Caco-2 (cell line): ENCODE measurements around the gene OSR1. TPM values are rescaled to one million over a fixed set of nuclear protein-coding genes. Genes with fewer than 3 reads are reported as not detected.
A peak's percentile ranks its signal among the peaks of the same experiment; 100 is the strongest.

Source experiments
- BruUV-seq: library from RNA; stranded (reverse); fragments of 400-500 nt; replicated peaks from 2 replicates; lab custom pipeline; 2021; lab: Mats Ljungman, UMichigan
- CTCF ChIA-PET: fragments of 300-600 bp; sonication (Branson Sonifier 250); formaldehyde crosslinking; loops from one replicate; lab custom pipeline; 2022; ENCODE audit warnings: antibody characterized with exemption; lab: Charles Lee
- POLR2A ChIA-PET: fragments of 300-600 bp; sonication (Branson Sonifier 250); formaldehyde crosslinking; loops from one replicate; lab custom pipeline; 2022; ENCODE audit warnings: antibody characterized with exemption; lab: Charles Lee
- DNase-seq, 2 experiments: peaks; one replicate each; pipeline versions ENCODE4 v3.0.0 to v3.0.0-alpha.2; 2020 to 2022
- H3K27me3 ChIP-seq: replicated peaks from 2 replicates; pipeline ENCODE4 v1.6.0; 2011; ENCODE audit warnings: low read length; ENCODE audit not compliant: control insufficient read depth, insufficient read depth
- H3K36me3 ChIP-seq: 2 replicates; pipeline ENCODE4 v1.5.1; 2011; ENCODE audit warnings: low read length; ENCODE audit not compliant: control insufficient read depth, insufficient read depth
- H3K4me1 ChIP-seq: fragments of 250-450 bp; sonication (Bioruptor Pico); 2 replicates; pipeline ENCODE4 v1.5.1; 2020; ENCODE audit warnings: mild to moderate bottlenecking
- H3K4me3 ChIP-seq: 2 replicates; pipeline ENCODE4 v1.5.1; 2011; ENCODE audit warnings: low read depth, mild to moderate bottlenecking, control low read depth, low read length
- H3K9me3 ChIP-seq: fragments of 250-450 bp; sonication (Bioruptor Pico); 2 replicates; pipeline ENCODE4 v1.5.1; 2020; ENCODE audit warnings: mild to moderate bottlenecking, moderate library complexity
- H3K27ac Mint-ChIP-seq: one replicate; pipeline ENCODE4 v1.8.0; 2022; ENCODE audit warnings: mixed read lengths; ENCODE audit not compliant: unreplicated experiment
- H3K27me3 Mint-ChIP-seq: one replicate; pipeline ENCODE4 v1.8.0; 2022; ENCODE audit warnings: mixed read lengths; ENCODE audit not compliant: insufficient read depth, unreplicated experiment
- H3K36me3 Mint-ChIP-seq: one replicate; pipeline ENCODE4 v1.8.0; 2022; ENCODE audit warnings: mild to moderate bottlenecking, mixed read lengths; ENCODE audit not compliant: insufficient read depth, unreplicated experiment
- H3K4me1 Mint-ChIP-seq: one replicate; pipeline ENCODE4 v1.8.0; 2022; ENCODE audit warnings: low read depth, mixed read lengths; ENCODE audit not compliant: unreplicated experiment
- H3K4me3 Mint-ChIP-seq: one replicate; pipeline ENCODE4 v1.8.0; 2022; ENCODE audit warnings: mild to moderate bottlenecking, moderate library complexity, mixed read lengths; ENCODE audit not compliant: unreplicated experiment
- H3K9me3 Mint-ChIP-seq: one replicate; pipeline ENCODE4 v1.8.0; 2022; ENCODE audit warnings: mixed read lengths; ENCODE audit not compliant: unreplicated experiment
- intact Hi-C: fragments of 100-400 bp; cut with micrococcal nuclease; formaldehyde crosslinking; loops from one replicate; pipeline ENCODE4 v1.10.0; 2022; ENCODE audit not compliant: unreplicated experiment
- total RNA-seq: library from RNA; stranded (reverse); gene quantifications from 2 replicates; pipeline ENCODE4 v1.2.3, GENCODE V29; 2022
- TF ChIP-seq, protein P1 (sequence below), 2 experiments: fragments of 200-600 bp in 1 of 2; IDR thresholded peaks; 1 replicate in 1 of 2; 2 replicates in 1 of 2; pipeline versions ENCODE4 v1.5.1 to v1.8.0; 2011 to 2022; ENCODE audit warnings: antibody characterized with exemption in 1 of 2, control low read depth in 1 of 2, inconsistent platforms in 1 of 2, low read depth in 1 of 2, low read length in 1 of 2, mild to moderate bottlenecking in 1 of 2, moderate library complexity in 1 of 2; ENCODE audit not compliant: insufficient read depth in 1 of 2, severe bottlenecking in 1 of 2, unreplicated experiment in 1 of 2

Gene OSR1
- total RNA-seq, 1 experiment from 2014 or later, result 3.2 TPM

DNA sequence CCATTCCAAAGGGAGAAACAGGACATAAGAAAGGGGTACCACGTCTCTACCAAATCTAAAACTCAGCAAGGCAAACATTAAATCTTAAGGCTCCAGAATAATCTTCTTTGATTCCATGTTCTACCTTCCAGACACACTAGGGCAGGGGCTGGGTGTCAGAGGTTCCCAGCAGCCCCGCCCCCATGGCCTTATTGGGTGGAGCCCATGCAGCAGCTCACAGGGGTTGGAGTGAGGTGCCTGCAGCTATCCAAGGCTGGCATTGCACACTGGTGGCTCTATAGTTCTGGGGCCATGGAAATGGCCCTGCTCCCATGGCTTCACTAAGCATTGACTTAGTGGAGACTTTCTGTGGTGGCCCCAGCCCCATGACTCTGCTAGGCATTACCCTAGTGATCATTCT is 14.9 kb upstream of the OSR1 start:
- Mint-ChIP-seq H3K27me3 (peaks cover 22% of the 10 kb centered on the region), H3K36me3 (no peaks in the 10 kb centered on the region), H3K9me3 (no peaks in the 10 kb centered on the region), H3K4me3 (no peak overlapping the region), H3K4me1 (no peaks in the 10 kb centered on the region), H3K27ac (no peak overlapping the region)
- Histone ChIP-seq H3K4me1 (no peaks in the 10 kb centered on the region), H3K4me3 (no peak overlapping the region), H3K27me3 (no peaks in the 10 kb centered on the region), H3K9me3 (no peaks in the 10 kb centered on the region), H3K36me3 (no peaks in the 10 kb centered on the region)
- DNase-seq, result no peak
- TF ChIP-seq, protein P1, sequence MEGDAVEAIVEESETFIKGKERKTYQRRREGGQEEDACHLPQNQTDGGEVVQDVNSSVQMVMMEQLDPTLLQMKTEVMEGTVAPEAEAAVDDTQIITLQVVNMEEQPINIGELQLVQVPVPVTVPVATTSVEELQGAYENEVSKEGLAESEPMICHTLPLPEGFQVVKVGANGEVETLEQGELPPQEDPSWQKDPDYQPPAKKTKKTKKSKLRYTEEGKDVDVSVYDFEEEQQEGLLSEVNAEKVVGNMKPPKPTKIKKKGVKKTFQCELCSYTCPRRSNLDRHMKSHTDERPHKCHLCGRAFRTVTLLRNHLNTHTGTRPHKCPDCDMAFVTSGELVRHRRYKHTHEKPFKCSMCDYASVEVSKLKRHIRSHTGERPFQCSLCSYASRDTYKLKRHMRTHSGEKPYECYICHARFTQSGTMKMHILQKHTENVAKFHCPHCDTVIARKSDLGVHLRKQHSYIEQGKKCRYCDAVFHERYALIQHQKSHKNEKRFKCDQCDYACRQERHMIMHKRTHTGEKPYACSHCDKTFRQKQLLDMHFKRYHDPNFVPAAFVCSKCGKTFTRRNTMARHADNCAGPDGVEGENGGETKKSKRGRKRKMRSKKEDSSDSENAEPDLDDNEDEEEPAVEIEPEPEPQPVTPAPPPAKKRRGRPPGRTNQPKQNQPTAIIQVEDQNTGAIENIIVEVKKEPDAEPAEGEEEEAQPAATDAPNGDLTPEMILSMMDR (IDR thresholded peaks at IDR 0.05; ENCODE audit: insufficient read depth in 1 of 2, low read depth in 1 of 2, low read length in 1 of 2, severe bottlenecking in 1 of 2, unreplicated experiment in 1 of 2), result no peak
- BruUV-seq, result no TSS peak
- ChIA-PET CTCF (interaction anchor here (0.6 kb wide), 1 partner anchor 70 kb away, joined by 3 read pairs; no protein-coding TSS in a partner anchor), POLR2A (no interaction called here)
- intact Hi-C loops, result no loop called here

DNA sequence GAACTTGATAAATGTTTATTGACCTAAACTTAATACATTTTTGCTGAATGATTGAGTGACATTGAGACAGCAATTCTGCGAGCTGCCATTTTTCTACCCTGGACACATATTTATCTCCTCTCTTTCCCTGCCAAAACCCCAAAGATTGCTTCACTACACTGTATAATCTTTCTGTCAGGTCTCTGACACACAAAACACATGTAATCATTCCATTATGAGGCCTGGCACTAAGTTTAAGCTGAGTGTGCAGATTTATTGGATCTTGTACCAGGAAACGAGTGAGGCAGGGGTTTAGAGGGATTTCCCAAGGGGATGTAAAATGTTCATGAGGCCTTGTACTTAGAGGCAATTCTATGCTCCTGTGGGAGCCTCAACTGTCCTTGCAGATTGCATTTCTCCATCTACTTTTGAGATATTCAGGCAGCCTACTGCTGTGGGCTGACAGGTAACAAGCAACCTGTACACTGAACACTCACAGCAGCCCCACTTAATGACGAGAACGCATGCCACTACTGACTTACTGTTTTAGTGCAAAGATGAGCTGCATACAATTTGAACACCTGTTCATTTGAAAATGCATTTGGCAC is 13.7 kb upstream of the OSR1 start:
- no peaks in the 10 kb centered on the region for H3K4me1 ChIP-seq
- Mint-ChIP-seq H3K4me3 (no peak overlapping the region), H3K4me1 (no peaks in the 10 kb centered on the region), H3K36me3 (no peaks in the 10 kb centered on the region), H3K9me3 (no peaks in the 10 kb centered on the region), H3K27ac (no peak overlapping the region), H3K27me3 (peaks cover 19% of the 10 kb centered on the region)
- no peak overlapping the region for H3K4me3 ChIP-seq
- DNase-seq, result no peak
- intact Hi-C loops, result no loop called here
- H3K27me3 ChIP-seq, result no peaks in the 10 kb centered on the region
- no peaks in the 10 kb centered on the region for H3K9me3 ChIP-seq
- no peaks in the 10 kb centered on the region for H3K36me3 ChIP-seq
- ChIA-PET POLR2A (no interaction called here), CTCF (no interaction called here)
- TF ChIP-seq, protein P1 (IDR thresholded peaks at IDR 0.05; ENCODE audit: insufficient read depth in 1 of 2, low read depth in 1 of 2, low read length in 1 of 2, severe bottlenecking in 1 of 2, unreplicated experiment in 1 of 2), result no peak
- no TSS peak for BruUV-seq

DNA sequence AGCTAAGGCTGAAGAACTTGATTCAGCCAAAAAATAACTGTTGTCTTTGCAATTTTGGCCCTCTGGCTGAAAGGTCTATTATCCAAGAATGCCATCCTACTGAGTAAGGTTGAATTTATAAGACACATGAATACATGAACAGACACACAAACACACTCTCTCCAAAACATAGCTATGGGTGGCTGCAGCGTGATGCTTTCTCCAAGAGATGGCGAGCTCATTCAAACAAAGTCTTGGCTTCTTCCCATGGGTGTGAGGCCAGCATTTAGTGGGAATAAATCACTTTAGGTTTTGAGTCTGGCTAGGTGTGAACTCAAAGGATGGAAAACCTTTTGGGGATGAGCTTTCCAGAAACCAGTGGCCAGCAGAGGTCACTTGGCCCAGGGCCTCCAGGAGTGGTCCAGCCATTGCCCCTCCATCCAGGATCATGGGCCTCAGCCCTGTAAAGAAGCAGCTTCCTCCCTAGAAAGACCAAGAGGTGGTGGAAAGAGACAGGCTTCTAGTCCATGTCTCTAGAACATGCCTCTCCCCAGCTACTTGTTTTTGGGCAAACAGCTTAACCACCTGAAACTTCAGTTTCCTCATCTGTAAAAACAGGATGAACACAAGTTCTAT is 11.0 kb upstream of the OSR1 start:
- Mint-ChIP-seq H3K9me3 (no peaks in the 10 kb centered on the region), H3K4me3 (no peak overlapping the region), H3K27me3 (peaks cover 21% of the 10 kb centered on the region), H3K4me1 (no peaks in the 10 kb centered on the region), H3K36me3 (no peaks in the 10 kb centered on the region), H3K27ac (no peak overlapping the region)
- no peaks in the 10 kb centered on the region for H3K9me3 ChIP-seq
- no TSS peak for BruUV-seq
- TF ChIP-seq, protein P1 (IDR thresholded peaks at IDR 0.05; ENCODE audit: insufficient read depth in 1 of 2, low read depth in 1 of 2, low read length in 1 of 2, severe bottlenecking in 1 of 2, unreplicated experiment in 1 of 2), result peak in 1 of 2 experiments; percentile 12
- no peak overlapping the region for H3K4me3 ChIP-seq
- H3K27me3 ChIP-seq, result no peaks in the 10 kb centered on the region
- ChIA-PET CTCF (interaction anchor here (0.6 to 1.1 kb wide), 3 partner anchors 10 to 377 kb away, joined by 3 to 5 read pairs (median 5); no protein-coding TSS in a partner anchor), POLR2A (interaction anchor here (0.6 kb wide), 2 partner anchors 82 to 298 kb away, joined by 3 read pairs; no protein-coding TSS in a partner anchor)
- no peak for DNase-seq
- no peaks in the 10 kb centered on the region for H3K4me1 ChIP-seq
- H3K36me3 ChIP-seq, result no peaks in the 10 kb centered on the region
- intact Hi-C loops, result loop anchor here (1.0 to 5.0 kb wide), 3 partner anchors 298 to 494 kb away; no protein-coding TSS in a partner anchor
